ENCODE data around the gene ACTR3. TPM values are rescaled to one million over a fixed set of nuclear protein-coding genes. Genes with fewer than 3 reads are reported as not detected.

ACTR3 gene
- total RNA-seq, 1 donor from 2014 or later = 105 TPM

- no peak for TF ChIP-seq POLR2AphosphoS5 (IDR thresholded peaks at IDR 0.05; ENCODE audit: insufficient read depth in 1 of 2, low read depth in 1 of 2)
- no peak for TF ChIP-seq CTCF (IDR thresholded peaks at IDR 0.05)
- TF ChIP-seq POLR2A (IDR thresholded peaks at IDR 0.05) = no peak
Measured at GRCh38 chr2:113854208-113854607, 35.7 kb upstream of the ACTR3 start.

DNA sequence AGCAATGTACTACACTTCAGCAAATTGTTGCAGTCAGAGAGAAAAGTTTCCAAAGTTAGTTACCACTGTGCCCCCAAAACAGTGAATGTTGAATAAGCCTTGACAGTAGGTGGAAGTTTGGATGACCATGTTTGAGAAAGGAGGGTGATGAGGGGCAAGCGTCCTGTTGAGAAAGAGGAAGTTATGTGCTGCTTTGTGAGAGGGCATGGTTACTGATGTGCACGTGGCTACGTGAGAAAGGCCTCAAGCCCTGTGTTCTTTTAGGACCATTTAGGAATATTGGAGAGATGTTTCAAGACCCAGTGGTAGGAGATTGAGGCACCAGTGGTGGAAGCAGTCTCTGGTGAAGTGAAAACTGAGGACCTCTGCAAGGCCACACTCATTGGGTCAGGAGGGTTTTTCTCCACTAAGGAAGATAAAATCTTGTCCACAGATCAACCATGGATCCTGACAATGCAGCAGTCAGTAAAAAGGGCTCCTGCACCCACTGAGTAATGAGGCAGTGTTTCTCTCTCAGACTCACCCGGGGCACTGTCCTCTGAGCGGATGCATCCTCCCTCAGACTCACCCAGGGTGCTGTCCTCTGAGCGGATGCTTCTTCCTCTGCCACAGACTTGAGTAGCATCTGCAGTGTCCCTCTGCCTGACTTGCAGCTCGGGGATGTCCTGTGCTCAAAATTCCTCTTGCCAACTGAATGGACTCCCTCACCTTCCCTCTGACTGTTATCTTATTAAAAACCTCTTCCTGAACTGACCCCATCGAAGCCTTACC, 34.7 kb upstream of the ACTR3 start:
- H3K27ac ChIP-seq = no peak overlapping the region
- peaks cover 20% of the 10 kb centered on the region for H3K4me1 ChIP-seq
- no peaks in the 10 kb centered on the region for H3K9me3 ChIP-seq
- H3K27me3 ChIP-seq = no peaks in the 10 kb centered on the region
- TF ChIP-seq CTCF (IDR thresholded peaks at IDR 0.05) (no peak), POLR2AphosphoS5 (IDR thresholded peaks at IDR 0.05; ENCODE audit: insufficient read depth in 1 of 2, low read depth in 1 of 2) (no peak), POLR2A (IDR thresholded peaks at IDR 0.05) (no peak)
- DNase-seq (ENCODE audit: extremely low spot score in 2 of 2) = no peak
- no peaks in the 10 kb centered on the region for H3K36me3 ChIP-seq
- H3K4me3 ChIP-seq = no peak overlapping the region
- intact Hi-C loops (cut with DNase I) = no loop called here

More at GRCh38 chr2:113854208-113854607, 35.7 kb upstream of the ACTR3 start:
- DNase-seq (ENCODE audit: extremely low spot score in 2 of 2) = no peak
- Histone ChIP-seq H3K27ac (no peak overlapping the region), H3K9me3 (no peaks in the 10 kb centered on the region), H3K27me3 (no peaks in the 10 kb centered on the region), H3K36me3 (no peaks in the 10 kb centered on the region), H3K4me1 (peaks cover 16% of the 10 kb centered on the region), H3K4me3 (no peak overlapping the region)
- intact Hi-C loops (cut with DNase I) = no loop called here

DNA sequence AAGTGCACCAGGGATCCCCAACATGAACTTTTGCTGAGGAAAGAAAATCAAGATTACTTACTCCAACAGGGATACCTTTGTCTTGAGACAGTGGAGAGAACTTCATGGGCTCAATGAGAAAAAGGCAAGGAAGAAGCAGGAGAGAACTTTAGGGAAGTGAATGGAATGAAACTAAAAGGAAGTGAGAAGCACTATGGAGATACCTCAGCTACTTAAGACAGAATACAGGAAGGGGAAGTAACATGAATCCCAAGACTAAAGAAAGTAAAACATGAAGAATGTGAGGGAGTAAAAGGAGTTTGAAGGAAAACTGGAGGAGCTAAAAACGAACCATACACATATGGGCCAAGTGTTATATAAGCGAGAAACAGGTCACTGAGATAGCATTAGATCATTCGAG, 32.4 kb upstream of the ACTR3 start:
- H3K36me3 ChIP-seq = no peaks in the 10 kb centered on the region
- peaks cover 20% of the 10 kb centered on the region for H3K4me1 ChIP-seq
- H3K4me3 ChIP-seq = no peak overlapping the region
- TF ChIP-seq POLR2A (IDR thresholded peaks at IDR 0.05) (no peak), CTCF (IDR thresholded peaks at IDR 0.05) (no peak), POLR2AphosphoS5 (IDR thresholded peaks at IDR 0.05; ENCODE audit: insufficient read depth in 1 of 2, low read depth in 1 of 2) (no peak)
- no peaks in the 10 kb centered on the region for H3K9me3 ChIP-seq
- no peaks in the 10 kb centered on the region for H3K27me3 ChIP-seq
- DNase-seq (ENCODE audit: extremely low spot score in 2 of 2) = no peak
- intact Hi-C loops (cut with DNase I) = no loop called here
- H3K27ac ChIP-seq = no peak overlapping the region

DNA sequence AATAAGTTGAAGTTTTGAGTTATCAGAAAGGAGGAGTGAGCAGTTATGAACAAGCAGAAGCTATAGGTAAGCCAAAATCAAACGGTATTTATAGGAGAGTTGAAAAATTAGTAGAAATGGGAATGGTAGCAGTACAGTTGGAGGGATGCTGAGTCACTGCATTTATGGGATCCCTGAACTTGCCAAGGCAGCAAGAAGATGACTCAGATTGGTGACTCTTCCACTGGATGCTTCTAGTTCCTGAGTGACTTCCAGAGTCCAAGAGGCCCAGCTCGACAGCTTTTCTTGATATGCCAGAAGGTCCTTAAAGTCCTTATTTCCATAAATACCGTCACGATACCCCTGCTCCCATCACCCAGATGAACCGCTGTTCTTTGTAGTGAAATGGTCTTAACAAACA, 31.1 kb upstream of the ACTR3 start:
- H3K27ac ChIP-seq = peak overlapping the region; percentile 44
- intact Hi-C loops (cut with DNase I) = no loop called here
- no peaks in the 10 kb centered on the region for H3K36me3 ChIP-seq
- no peak for TF ChIP-seq CTCF (IDR thresholded peaks at IDR 0.05)
- peak in 1 of 2 donors; percentile 68 for TF ChIP-seq POLR2AphosphoS5 (IDR thresholded peaks at IDR 0.05; ENCODE audit: insufficient read depth in 1 of 2, low read depth in 1 of 2)
- TF ChIP-seq POLR2A (IDR thresholded peaks at IDR 0.05) = no peak
- H3K4me3 ChIP-seq = no peak overlapping the region
- DNase-seq (ENCODE audit: extremely low spot score in 2 of 2) = no peak
- H3K4me1 ChIP-seq = peaks cover 20% of the 10 kb centered on the region
- H3K9me3 ChIP-seq = no peaks in the 10 kb centered on the region
- no peaks in the 10 kb centered on the region for H3K27me3 ChIP-seq

GRCh38 chr2:113861740-113862139, 28.1 kb upstream of the ACTR3 start:
- Histone ChIP-seq H3K9me3 (no peaks in the 10 kb centered on the region), H3K27me3 (no peaks in the 10 kb centered on the region), H3K36me3 (no peaks in the 10 kb centered on the region), H3K4me1 (peaks cover 20% of the 10 kb centered on the region), H3K4me3 (no peak overlapping the region), H3K27ac (no peak overlapping the region)
- intact Hi-C loops (cut with DNase I) = no loop called here
- TF ChIP-seq POLR2AphosphoS5 (IDR thresholded peaks at IDR 0.05; ENCODE audit: insufficient read depth in 1 of 2, low read depth in 1 of 2) (no peak), POLR2A (IDR thresholded peaks at IDR 0.05) (no peak), CTCF (IDR thresholded peaks at IDR 0.05) (no peak)
- DNase-seq (ENCODE audit: extremely low spot score in 2 of 2) = no peak

Measured in vagina (tissue), 2 donors.